K562 (cell line): ENCODE data around the gene SLC25A18.

Experiments
- ATF4 ChIP-seq: fragments of 450-650 bp; formaldehyde crosslinking; IDR thresholded peaks from 2 replicates; pipeline ENCODE4 v1.4.0; 2022; ENCODE audit warnings: mild to moderate bottlenecking, moderate library complexity
- L3MBTL2 ChIP-seq: fragments of 450-650 bp; IDR thresholded peaks from 2 replicates; pipeline ENCODE4 v1.6.1; 2016; ENCODE audit warnings: mild to moderate bottlenecking, moderate library complexity
- POLR2A ChIP-seq: fragments of 450-650 bp; conservative IDR thresholded peaks from 2 replicates; pipeline ENCODE4 v1.6.1; 2016
- RAD21 ChIP-seq, 2 experiments: fragments of 250-450 bp in 1 of 2; fragments of 450-650 bp in 1 of 2; sonication (Bioruptor Pico) in 1 of 2; formaldehyde crosslinking in 1 of 2; IDR thresholded peaks in 1 of 2; conservative IDR thresholded peaks in 1 of 2; 2 replicates each; pipeline versions ENCODE4 v1.4.0 to v1.8.0; 2020 to 2022; ENCODE audit warnings: mild to moderate bottlenecking in 2 of 2, moderate library complexity in 1 of 2
- REST ChIP-seq, 2 experiments: fragments of 450-650 bp; formaldehyde crosslinking in 1 of 2; IDR thresholded peaks; 2 replicates each; pipeline versions ENCODE4 v1.4.0 to v1.6.1; 2014 to 2020; ENCODE audit warnings: mild to moderate bottlenecking in 2 of 2, borderline replicate concordance in 1 of 2, low read depth in 1 of 2
- YY1 ChIP-seq, 3 experiments: IDR thresholded peaks; 2 replicates each; pipeline ENCODE4 v1.6.1; 2011; ENCODE audit warnings: low read length in 2 of 3, mild to moderate bottlenecking in 2 of 3, moderate library complexity in 2 of 3, borderline replicate concordance in 1 of 3, control low read depth in 1 of 3, low read depth in 1 of 3; ENCODE audit not compliant: insufficient read depth in 3 of 3, insufficient replicate concordance in 2 of 3, control insufficient read depth in 1 of 3, insufficient read length in 1 of 3; ENCODE audit errors: extremely low read depth in 1 of 3
- ZNF274 ChIP-seq: IDR thresholded peaks from 2 replicates; pipeline ENCODE4 v1.6.1; 2011; ENCODE audit warnings: low read depth, mild to moderate bottlenecking, low read length, moderate library complexity, borderline replicate concordance
- TF ChIP-seq, protein P1 (sequence below): sonication (generic); formaldehyde crosslinking; IDR thresholded peaks from 2 replicates; pipeline ENCODE4 v1.8.1; 2023; ENCODE audit warnings: mild to moderate bottlenecking, missing genetic modification reagents

- TF ChIP-seq REST (IDR thresholded peaks at IDR 0.05; ENCODE audit: borderline replicate concordance) (no peak), REST (CRISPR knock-in tag; IDR thresholded peaks at IDR 0.05; ENCODE audit: low read depth) (no peak), RAD21 (CRISPR knock-in tag; conservative IDR thresholded peaks at IDR 0.05 in 1 of 2, IDR thresholded peaks at IDR 0.05 in 1 of 2) (no peak), YY1 (IDR thresholded peaks at IDR 0.05; ENCODE audit: borderline replicate concordance in 1 of 3, control insufficient read depth in 1 of 3, extremely low read depth in 1 of 3, insufficient read depth in 3 of 3, insufficient read length in 1 of 3, insufficient replicate concordance in 2 of 3, low read depth in 1 of 3, low read length in 2 of 3) (no peak), L3MBTL2 (no peak), ATF4 (CRISPR knock-in tag) (no peak), ZNF274 (no peak), POLR2A (no peak)
- TF ChIP-seq, protein P1, sequence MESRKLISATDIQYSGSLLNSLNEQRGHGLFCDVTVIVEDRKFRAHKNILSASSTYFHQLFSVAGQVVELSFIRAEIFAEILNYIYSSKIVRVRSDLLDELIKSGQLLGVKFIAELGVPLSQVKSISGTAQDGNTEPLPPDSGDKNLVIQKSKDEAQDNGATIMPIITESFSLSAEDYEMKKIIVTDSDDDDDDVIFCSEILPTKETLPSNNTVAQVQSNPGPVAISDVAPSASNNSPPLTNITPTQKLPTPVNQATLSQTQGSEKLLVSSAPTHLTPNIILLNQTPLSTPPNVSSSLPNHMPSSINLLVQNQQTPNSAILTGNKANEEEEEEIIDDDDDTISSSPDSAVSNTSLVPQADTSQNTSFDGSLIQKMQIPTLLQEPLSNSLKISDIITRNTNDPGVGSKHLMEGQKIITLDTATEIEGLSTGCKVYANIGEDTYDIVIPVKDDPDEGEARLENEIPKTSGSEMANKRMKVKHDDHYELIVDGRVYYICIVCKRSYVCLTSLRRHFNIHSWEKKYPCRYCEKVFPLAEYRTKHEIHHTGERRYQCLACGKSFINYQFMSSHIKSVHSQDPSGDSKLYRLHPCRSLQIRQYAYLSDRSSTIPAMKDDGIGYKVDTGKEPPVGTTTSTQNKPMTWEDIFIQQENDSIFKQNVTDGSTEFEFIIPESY (CRISPR knock-in tag), result no peak
Measured at GRCh38 chr22:17578136-17578754, 14.9 kb downstream of the SLC25A18 start.
